ENCODE results near the gene AKR1B15. TPM values are rescaled to one million over a fixed set of nuclear protein-coding genes. Genes with fewer than 3 reads are reported as not detected.

The AKR1B15 gene
- total and polyA plus RNA-seq, 12 donors, result not detected

- no peaks in the 10 kb centered on the region for H3K4me1 ChIP-seq
- H3K27me3 ChIP-seq, result peaks cover 0 to 49% (median 23%) of the 10 kb centered on the region in 7 donors
- H3K4me3 ChIP-seq, result no peak overlapping the region
- ATAC-seq, result no peak
- no peak for DNase-seq
- 72 to 81% methylated on average over 2 of the region's 2 CpGs for WGBS, 2 donors
- no peak for TF ChIP-seq CTCF (IDR thresholded peaks at IDR 0.05)
- no peaks in the 10 kb centered on the region for H3K36me3 ChIP-seq
- H3K27ac ChIP-seq, result no peak overlapping the region
- intact Hi-C loops (cut with DNase I), result no loop called here
- H3K9me3 ChIP-seq, result no peaks in the 10 kb centered on the region
Observed at GRCh38 chr7:134627109-134627774, 78.3 kb downstream of the AKR1B15 start.

GRCh38 chr7:134627775-134628153, 78.9 kb downstream of the AKR1B15 start:
- H3K36me3 ChIP-seq, result no peaks in the 10 kb centered on the region
- WGBS, 2 donors, result 0% methylated on average over 1 of the region's 1 CpG
- H3K4me3 ChIP-seq, result no peak overlapping the region
- no peaks in the 10 kb centered on the region for H3K9me3 ChIP-seq
- peaks cover 0 to 49% (median 23%) of the 10 kb centered on the region in 7 donors for H3K27me3 ChIP-seq
- DNase-seq (no peak), ATAC-seq (no peak)
- H3K4me1 ChIP-seq, result no peaks in the 10 kb centered on the region
- H3K27ac ChIP-seq, result no peak overlapping the region
- no peak for TF ChIP-seq CTCF (IDR thresholded peaks at IDR 0.05)
- intact Hi-C loops (cut with DNase I), result no loop called here

- Histone ChIP-seq H3K27ac (no peak overlapping the region), H3K27me3 (peaks cover 0 to 37% (median 22%) of the 10 kb centered on the region in 7 donors), H3K9me3 (no peaks in the 10 kb centered on the region), H3K4me1 (no peaks in the 10 kb centered on the region), H3K36me3 (no peaks in the 10 kb centered on the region), H3K4me3 (no peak overlapping the region)
- ATAC-seq (no peak), DNase-seq (no peak)
- no peak for TF ChIP-seq CTCF (IDR thresholded peaks at IDR 0.05)
- intact Hi-C loops (cut with DNase I), result no loop called here
Observed at GRCh38 chr7:134629445-134629844, 80.5 kb downstream of the AKR1B15 start.

Other genes with a start within 250 kb of the AKR1B15 start
- gene SLC35B4, start 232.2 kb upstream of the AKR1B15 start, total RNA-seq, result 1 to 10 TPM; 2.4 to 7.9 (median 5.0) TPM
- gene SLC35B4, start 232.2 kb upstream of the AKR1B15 start, polyA plus RNA-seq, result 1 to 10 TPM; 2.4 to 4.4 TPM
- gene AKR1B1, start 90.0 kb upstream of the AKR1B15 start, total RNA-seq, result 100 to 1,000 TPM; 128 to 231 (median 181) TPM
- gene AKR1B1, start 90.0 kb upstream of the AKR1B15 start, polyA plus RNA-seq, result 100 to 1,000 TPM in 1 of 2 donors, 10 to 100 TPM in 1; 96.6 to 317 TPM
- 1 to 10 TPM in 1 of 10 donors, under 1 TPM in 1, not detected in 8; 0.79 to 1.1 TPM for gene AKR1B10, start 21.5 kb upstream of the AKR1B15 start, total RNA-seq
- gene AKR1B10, start 21.5 kb upstream of the AKR1B15 start, polyA plus RNA-seq, result under 1 TPM in 1 of 2 donors, not detected in 1; 0.09 TPM
- 10 to 100 TPM; 12.4 to 19.7 (median 14.1) TPM for gene BPGM, start 97.7 kb downstream of the AKR1B15 start, total RNA-seq
- 10 to 100 TPM; 15.7 to 19.7 TPM for gene BPGM, start 97.7 kb downstream of the AKR1B15 start, polyA plus RNA-seq
- gene CALD1, start 230.5 kb downstream of the AKR1B15 start, total RNA-seq, result 100 to 1,000 TPM in 9 of 10 donors, 10 to 100 TPM in 1; 96.6 to 180 (median 132) TPM
- 100 to 1,000 TPM in 1 of 2 donors, 10 to 100 TPM in 1; 69.9 to 119 TPM for gene CALD1, start 230.5 kb downstream of the AKR1B15 start, polyA plus RNA-seq